Muscle layer of duodenum (tissue), 2 donors: ENCODE measurements around the gene DRC3.
"Not testable (repeated sequence)": the region's sequence is repeated elsewhere in the genome, so short reads cannot be mapped to it uniquely, and the experiment has no call there.

Experiments used
- H3K27ac ChIP-seq: one replicate; pipeline ENCODE4 v1.7.0; 2013; ENCODE audit warnings: mild to moderate bottlenecking, low read length
- H3K27me3 ChIP-seq: one replicate; pipeline ENCODE4 v1.7.0; 2013; ENCODE audit warnings: low read depth, mild to moderate bottlenecking, control low read depth, low read length
- H3K36me3 ChIP-seq, 2 donors: one replicate each; pipeline ENCODE4 v1.7.0; 2013; ENCODE audit warnings: low read length in 2 of 2, control low read depth in 1 of 2, mild to moderate bottlenecking in 1 of 2; ENCODE audit not compliant: insufficient read depth in 2 of 2, control insufficient read depth in 1 of 2
- H3K4me1 ChIP-seq, 2 donors: one replicate each; pipeline ENCODE4 v1.7.0; 2013; ENCODE audit warnings: low read length in 2 of 2, mild to moderate bottlenecking in 2 of 2, control low read depth in 1 of 2, moderate library complexity in 1 of 2; ENCODE audit not compliant: insufficient read depth in 2 of 2, control insufficient read depth in 1 of 2
- H3K4me3 ChIP-seq, 2 donors: one replicate each; pipeline ENCODE4 v1.7.0; 2013; ENCODE audit warnings: low read length in 2 of 2, low read depth in 1 of 2, mild to moderate bottlenecking in 1 of 2
- H3K9me3 ChIP-seq, 2 donors: one replicate each; pipeline ENCODE4 v1.7.0; 2013; ENCODE audit warnings: low read length in 2 of 2, control low read depth in 1 of 2, mild to moderate bottlenecking in 1 of 2; ENCODE audit not compliant: control insufficient read depth in 1 of 2
- donor health status: healthy.

The DRC3 gene

GRCh38 chr17:17933775-17934174 lies 38.9 kb upstream of the DRC3 start:
- Histone ChIP-seq H3K9me3 (no peaks in the 10 kb centered on the region), H3K27ac (no peak overlapping the region)

GRCh38 chr17:17934214-17934613 lies 38.4 kb upstream of the DRC3 start:
- Histone ChIP-seq H3K4me1 (peaks cover 22 to 37% of the 10 kb centered on the region in 2 donors), H3K27ac (no peak overlapping the region)

More at GRCh38 chr17:17933775-17934174, 38.9 kb upstream of the DRC3 start:
- no peaks in the 10 kb centered on the region for H3K27me3 ChIP-seq
- H3K4me1 ChIP-seq = peaks cover 24 to 41% of the 10 kb centered on the region in 2 donors
- H3K4me3 ChIP-seq = no peak overlapping the region
- no peaks in the 10 kb centered on the region for H3K36me3 ChIP-seq

GRCh38 chr17:17934806-17935205 lies 37.9 kb upstream of the DRC3 start:
- no peak overlapping the region for H3K27ac ChIP-seq
- H3K9me3 ChIP-seq = no peaks in the 10 kb centered on the region
- H3K4me1 ChIP-seq = peaks cover 22 to 34% of the 10 kb centered on the region in 2 donors
- H3K36me3 ChIP-seq = no peaks in the 10 kb centered on the region
- H3K27me3 ChIP-seq = no peaks in the 10 kb centered on the region
- no peak overlapping the region for H3K4me3 ChIP-seq

More at GRCh38 chr17:17934214-17934613, 38.4 kb upstream of the DRC3 start:
- no peaks in the 10 kb centered on the region for H3K27me3 ChIP-seq
- no peaks in the 10 kb centered on the region for H3K9me3 ChIP-seq
- H3K4me3 ChIP-seq = no peak overlapping the region
- H3K36me3 ChIP-seq = no peaks in the 10 kb centered on the region

GRCh38 chr17:17935321-17936271 lies 37.1 kb upstream of the DRC3 start:
- peaks cover 28 to 41% of the 10 kb centered on the region in 2 donors for H3K4me1 ChIP-seq
- H3K27ac ChIP-seq = no peak overlapping the region
- no peaks in the 10 kb centered on the region for H3K9me3 ChIP-seq
- no peaks in the 10 kb centered on the region for H3K27me3 ChIP-seq
- no peak overlapping the region for H3K4me3 ChIP-seq
- no peaks in the 10 kb centered on the region for H3K36me3 ChIP-seq

GRCh38 chr17:17937201-17937853 lies 35.3 kb upstream of the DRC3 start:
- Histone ChIP-seq H3K4me1 (peaks cover 28 to 52% of the 10 kb centered on the region in 2 donors), H3K4me3 (no peak overlapping the region), H3K27ac (no peak overlapping the region), H3K36me3 (no peaks in the 10 kb centered on the region), H3K27me3 (no peaks in the 10 kb centered on the region), H3K9me3 (no peaks in the 10 kb centered on the region)

GRCh38 chr17:17937958-17938357 lies 34.7 kb upstream of the DRC3 start:
- Histone ChIP-seq H3K4me3 (no peak overlapping the region), H3K4me1 (peaks cover 28 to 49% of the 10 kb centered on the region in 2 donors), H3K27ac (no peak overlapping the region), H3K9me3 (no peaks in the 10 kb centered on the region), H3K27me3 (no peaks in the 10 kb centered on the region), H3K36me3 (no peaks in the 10 kb centered on the region)

GRCh38 chr17:17938388-17939107 lies 34.1 kb upstream of the DRC3 start:
- H3K4me3 ChIP-seq = no peak overlapping the region
- H3K36me3 ChIP-seq = no peaks in the 10 kb centered on the region
- no peaks in the 10 kb centered on the region for H3K27me3 ChIP-seq
- no peak overlapping the region for H3K27ac ChIP-seq
- peaks cover 34 to 54% of the 10 kb centered on the region in 2 donors for H3K4me1 ChIP-seq
- H3K9me3 ChIP-seq = no peaks in the 10 kb centered on the region

GRCh38 chr17:17939941-17940340 lies 32.7 kb upstream of the DRC3 start:
- H3K36me3 ChIP-seq = not testable (repeated sequence)
- H3K4me1 ChIP-seq = peaks cover 38 to 66% of the 10 kb centered on the region in 2 donors

GRCh38 chr17:17940441-17940911 lies 32.2 kb upstream of the DRC3 start:
- Histone ChIP-seq H3K36me3 (no peaks in the 10 kb centered on the region), H3K27me3 (no peaks in the 10 kb centered on the region), H3K4me1 (peaks cover 33 to 65% of the 10 kb centered on the region in 2 donors), H3K27ac (no peak overlapping the region), H3K9me3 (no peaks in the 10 kb centered on the region), H3K4me3 (peak overlapping the region in 1 of 2 donors; percentile 10)

More at GRCh38 chr17:17939941-17940340, 32.7 kb upstream of the DRC3 start:
- H3K4me3 ChIP-seq, H3K27me3 ChIP-seq, H3K9me3 ChIP-seq, H3K27ac ChIP-seq: not testable (repeated sequence)

GRCh38 chr17:17941015-17941414 lies 31.6 kb upstream of the DRC3 start:
- no peak overlapping the region for H3K27ac ChIP-seq
- H3K27me3 ChIP-seq = no peaks in the 10 kb centered on the region
- H3K4me3 ChIP-seq = no peak overlapping the region
- H3K9me3 ChIP-seq = no peaks in the 10 kb centered on the region
- no peaks in the 10 kb centered on the region for H3K36me3 ChIP-seq
- H3K4me1 ChIP-seq = peaks cover 29 to 60% of the 10 kb centered on the region in 2 donors

GRCh38 chr17:17942846-17943245 lies 29.8 kb upstream of the DRC3 start:
- H3K4me1 ChIP-seq = peaks cover 23 to 45% of the 10 kb centered on the region in 2 donors
- no peak overlapping the region for H3K27ac ChIP-seq
- H3K4me3 ChIP-seq = no peak overlapping the region
- no peaks in the 10 kb centered on the region for H3K36me3 ChIP-seq
- no peaks in the 10 kb centered on the region for H3K27me3 ChIP-seq
- no peaks in the 10 kb centered on the region for H3K9me3 ChIP-seq
